ENCODE measurements around the gene SPARC.

The SPARC gene

GRCh38 chr5:151721812-151722391 is 35.2 kb upstream of the SPARC start:
- Histone ChIP-seq H4K91ac (ENCODE audit: low read depth, low read length) (no peak overlapping the region), H3K9me3 (ENCODE audit: insufficient read depth, low read depth, low read length) (no peaks in the 10 kb centered on the region), H4K8ac (ENCODE audit: low read depth, low read length) (no peak overlapping the region), H3K79me1 (ENCODE audit: low read length) (peaks cover 7% of the 10 kb centered on the region), H3K18ac (ENCODE audit: low read length) (no peak overlapping the region), H2BK120ac (ENCODE audit: insufficient read depth, low read length, poor library complexity) (no peak overlapping the region), H3K36me3 (ENCODE audit: control insufficient read depth in 1 of 2, insufficient read depth in 2 of 2, low read length in 2 of 2) (no peaks in the 10 kb centered on the region), H3K9ac (ENCODE audit: low read length) (no peak overlapping the region), H2BK12ac (ENCODE audit: low read length) (no peak overlapping the region), H3K27me3 (ENCODE audit: insufficient read depth, low read length) (no peaks in the 10 kb centered on the region), H3K4me3 (ENCODE audit: low read depth, low read length) (no peak overlapping the region), H3K14ac (ENCODE audit: low read length) (no peak overlapping the region), H3K4ac (ENCODE audit: low read depth, low read length) (no peak overlapping the region), H4K12ac (ENCODE audit: low read depth, low read length) (no peak overlapping the region), H3K27ac (ENCODE audit: low read depth, low read length) (no peak overlapping the region), H3K4me2 (ENCODE audit: low read length) (no peak overlapping the region), H3K79me2 (ENCODE audit: control insufficient read depth, insufficient read depth, low read length, poor library complexity) (no peaks in the 10 kb centered on the region), H2AFZ (ENCODE audit: insufficient read depth, low read length, poor library complexity) (no peak overlapping the region), H2BK5ac (ENCODE audit: low read depth, low read length, poor library complexity) (no peak overlapping the region), H3K23ac (ENCODE audit: low read length) (no peak overlapping the region), H2AK5ac (ENCODE audit: low read length) (no peak overlapping the region), H3K4me1 (ENCODE audit: control insufficient read depth in 1 of 2, insufficient read depth in 2 of 2, low read length in 2 of 2) (peaks cover 6 to 18% of the 10 kb centered on the region in 2 experiments)
- no peak for DNase-seq

DNA sequence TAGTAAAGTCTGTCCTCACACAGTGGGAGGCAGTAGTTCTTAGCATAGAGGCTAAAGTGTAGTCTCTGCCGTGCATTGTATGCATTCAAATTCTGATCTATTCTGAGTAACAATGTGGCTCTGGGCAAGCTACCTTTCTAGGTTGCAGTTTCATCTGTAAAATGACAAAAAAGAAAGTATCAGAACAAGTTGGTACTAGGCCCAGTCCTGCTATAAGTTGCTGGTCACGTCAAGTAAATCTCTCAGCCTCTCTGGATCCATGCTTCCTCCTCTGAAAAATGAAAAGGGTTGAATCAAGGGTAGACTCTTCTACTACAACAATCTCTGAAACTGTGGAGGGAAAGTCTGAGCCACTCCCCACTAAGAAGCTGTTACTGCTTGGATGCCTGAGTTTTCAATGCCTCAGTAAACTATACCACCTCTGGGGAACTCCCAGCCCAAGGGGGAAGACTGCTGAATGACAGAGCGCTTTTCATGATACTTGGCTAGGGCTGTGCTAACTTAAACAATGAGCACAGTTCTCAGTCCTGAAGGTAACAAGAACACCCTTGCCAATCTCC is 34.5 kb upstream of the SPARC start:
- no peak overlapping the region for H3K18ac ChIP-seq (ENCODE audit: low read length)
- DNase-seq = no peak
- H3K27ac ChIP-seq (ENCODE audit: low read depth, low read length) = no peak overlapping the region
- H3K27me3 ChIP-seq (ENCODE audit: insufficient read depth, low read length) = no peaks in the 10 kb centered on the region
- no CpG with 5 or more reads among the region's 3 CpGs for WGBS (ENCODE audit: extremely low coverage, insufficient coverage, insufficient read length)
- H4K12ac ChIP-seq (ENCODE audit: low read depth, low read length) = no peak overlapping the region
- H2BK120ac ChIP-seq (ENCODE audit: insufficient read depth, low read length, poor library complexity) = no peak overlapping the region
- no peak overlapping the region for H2AK5ac ChIP-seq (ENCODE audit: low read length)
- H3K36me3 ChIP-seq (ENCODE audit: control insufficient read depth in 1 of 2, insufficient read depth in 2 of 2, low read length in 2 of 2) = no peaks in the 10 kb centered on the region
- H3K23ac ChIP-seq (ENCODE audit: low read length) = no peak overlapping the region
- peaks cover 7% of the 10 kb centered on the region for H3K79me1 ChIP-seq (ENCODE audit: low read length)
- no peak overlapping the region for H2AFZ ChIP-seq (ENCODE audit: insufficient read depth, low read length, poor library complexity)
- H2BK12ac ChIP-seq (ENCODE audit: low read length) = no peak overlapping the region
- no peaks in the 10 kb centered on the region for H3K79me2 ChIP-seq (ENCODE audit: control insufficient read depth, insufficient read depth, low read length, poor library complexity)
- H3K14ac ChIP-seq (ENCODE audit: low read length) = no peak overlapping the region
- H3K9me3 ChIP-seq (ENCODE audit: insufficient read depth, low read depth, low read length) = no peaks in the 10 kb centered on the region
- H4K91ac ChIP-seq (ENCODE audit: low read depth, low read length) = no peak overlapping the region
- no peak overlapping the region for H4K8ac ChIP-seq (ENCODE audit: low read depth, low read length)
- H3K9ac ChIP-seq (ENCODE audit: low read length) = no peak overlapping the region
- no peak overlapping the region for H3K4me2 ChIP-seq (ENCODE audit: low read length)
- no peak overlapping the region for H2BK5ac ChIP-seq (ENCODE audit: low read depth, low read length, poor library complexity)
- no peak overlapping the region for H3K4me3 ChIP-seq (ENCODE audit: low read depth, low read length)
- H3K4ac ChIP-seq (ENCODE audit: low read depth, low read length) = no peak overlapping the region
- H3K4me1 ChIP-seq (ENCODE audit: control insufficient read depth in 1 of 2, insufficient read depth in 2 of 2, low read length in 2 of 2) = peaks cover 6 to 16% of the 10 kb centered on the region in 2 experiments

- Histone ChIP-seq H3K36me3 (ENCODE audit: control insufficient read depth in 1 of 2, insufficient read depth in 2 of 2, low read length in 2 of 2) (no peaks in the 10 kb centered on the region), H3K18ac (ENCODE audit: low read length) (no peak overlapping the region), H2AFZ (ENCODE audit: insufficient read depth, low read length, poor library complexity) (no peak overlapping the region), H3K23ac (ENCODE audit: low read length) (no peak overlapping the region), H3K79me2 (ENCODE audit: control insufficient read depth, insufficient read depth, low read length, poor library complexity) (no peaks in the 10 kb centered on the region), H2AK5ac (ENCODE audit: low read length) (no peak overlapping the region), H3K4me1 (ENCODE audit: control insufficient read depth in 1 of 2, insufficient read depth in 2 of 2, low read length in 2 of 2) (peaks cover 6 to 16% of the 10 kb centered on the region in 2 experiments), H3K14ac (ENCODE audit: low read length) (no peak overlapping the region), H3K27me3 (ENCODE audit: insufficient read depth, low read length) (no peaks in the 10 kb centered on the region), H2BK12ac (ENCODE audit: low read length) (no peak overlapping the region), H3K9me3 (ENCODE audit: insufficient read depth, low read depth, low read length) (no peaks in the 10 kb centered on the region), H3K4ac (ENCODE audit: low read depth, low read length) (no peak overlapping the region), H2BK5ac (ENCODE audit: low read depth, low read length, poor library complexity) (no peak overlapping the region), H4K8ac (ENCODE audit: low read depth, low read length) (no peak overlapping the region), H2BK120ac (ENCODE audit: insufficient read depth, low read length, poor library complexity) (no peak overlapping the region), H3K9ac (ENCODE audit: low read length) (no peak overlapping the region), H3K79me1 (ENCODE audit: low read length) (peaks cover 6% of the 10 kb centered on the region), H3K4me2 (ENCODE audit: low read length) (no peak overlapping the region), H3K4me3 (ENCODE audit: low read depth, low read length) (no peak overlapping the region), H3K27ac (ENCODE audit: low read depth, low read length) (no peak overlapping the region), H4K91ac (ENCODE audit: low read depth, low read length) (no peak overlapping the region), H4K12ac (ENCODE audit: low read depth, low read length) (no peak overlapping the region)
- no CpG with 5 or more reads among the region's 2 CpGs for WGBS (ENCODE audit: extremely low coverage, insufficient coverage, insufficient read length)
- peak in 1 of 2 donors; percentile 29 for DNase-seq
These were observed 33.5 kb upstream of the SPARC start for GRCh38 chr5:151720215-151720614.

- Histone ChIP-seq H3K9ac (ENCODE audit: low read length) (no peak overlapping the region), H3K4me3 (ENCODE audit: low read depth, low read length) (no peak overlapping the region), H3K27me3 (ENCODE audit: insufficient read depth, low read length) (no peaks in the 10 kb centered on the region), H2AK5ac (ENCODE audit: low read length) (no peak overlapping the region), H2BK5ac (ENCODE audit: low read depth, low read length, poor library complexity) (no peak overlapping the region), H2BK12ac (ENCODE audit: low read length) (no peak overlapping the region), H4K12ac (ENCODE audit: low read depth, low read length) (no peak overlapping the region), H3K18ac (ENCODE audit: low read length) (peak overlapping the region; percentile 36), H3K9me3 (ENCODE audit: insufficient read depth, low read depth, low read length) (no peaks in the 10 kb centered on the region), H3K36me3 (ENCODE audit: control insufficient read depth in 1 of 2, insufficient read depth in 2 of 2, low read length in 2 of 2) (no peaks in the 10 kb centered on the region), H2AFZ (ENCODE audit: insufficient read depth, low read length, poor library complexity) (peak overlapping the region; percentile 9), H3K4me1 (ENCODE audit: control insufficient read depth in 1 of 2, insufficient read depth in 2 of 2, low read length in 2 of 2) (peaks cover 6 to 16% of the 10 kb centered on the region in 2 experiments), H3K79me1 (ENCODE audit: low read length) (peaks cover 3% of the 10 kb centered on the region), H3K14ac (ENCODE audit: low read length) (no peak overlapping the region), H4K8ac (ENCODE audit: low read depth, low read length) (peak overlapping the region; percentile 21), H3K4me2 (ENCODE audit: low read length) (no peak overlapping the region), H3K79me2 (ENCODE audit: control insufficient read depth, insufficient read depth, low read length, poor library complexity) (no peaks in the 10 kb centered on the region), H2BK120ac (ENCODE audit: insufficient read depth, low read length, poor library complexity) (no peak overlapping the region), H3K27ac (ENCODE audit: low read depth, low read length) (peak overlapping the region; percentile 58), H3K4ac (ENCODE audit: low read depth, low read length) (no peak overlapping the region), H4K91ac (ENCODE audit: low read depth, low read length) (no peak overlapping the region), H3K23ac (ENCODE audit: low read length) (no peak overlapping the region)
- WGBS (ENCODE audit: extremely low coverage, insufficient coverage, insufficient read length) = no CpG with 5 or more reads among the region's 6 CpGs
- DNase-seq = peak; percentile 32 to 51
These were observed 32.7 kb upstream of the SPARC start for GRCh38 chr5:151719228-151720000.

All from trophoblast cell (in vitro differentiated cells and primary cell).